ENCODE results near the gene SPIN1. TPM values are rescaled to one million over a fixed set of nuclear protein-coding genes. Genes with fewer than 3 reads are reported as not detected.
A peak's percentile ranks its signal among the peaks of the same experiment; 100 is the strongest.

SPIN1 gene
- polyA plus RNA-seq, 3 donors: 161 to 185 (median 164) TPM

DNA sequence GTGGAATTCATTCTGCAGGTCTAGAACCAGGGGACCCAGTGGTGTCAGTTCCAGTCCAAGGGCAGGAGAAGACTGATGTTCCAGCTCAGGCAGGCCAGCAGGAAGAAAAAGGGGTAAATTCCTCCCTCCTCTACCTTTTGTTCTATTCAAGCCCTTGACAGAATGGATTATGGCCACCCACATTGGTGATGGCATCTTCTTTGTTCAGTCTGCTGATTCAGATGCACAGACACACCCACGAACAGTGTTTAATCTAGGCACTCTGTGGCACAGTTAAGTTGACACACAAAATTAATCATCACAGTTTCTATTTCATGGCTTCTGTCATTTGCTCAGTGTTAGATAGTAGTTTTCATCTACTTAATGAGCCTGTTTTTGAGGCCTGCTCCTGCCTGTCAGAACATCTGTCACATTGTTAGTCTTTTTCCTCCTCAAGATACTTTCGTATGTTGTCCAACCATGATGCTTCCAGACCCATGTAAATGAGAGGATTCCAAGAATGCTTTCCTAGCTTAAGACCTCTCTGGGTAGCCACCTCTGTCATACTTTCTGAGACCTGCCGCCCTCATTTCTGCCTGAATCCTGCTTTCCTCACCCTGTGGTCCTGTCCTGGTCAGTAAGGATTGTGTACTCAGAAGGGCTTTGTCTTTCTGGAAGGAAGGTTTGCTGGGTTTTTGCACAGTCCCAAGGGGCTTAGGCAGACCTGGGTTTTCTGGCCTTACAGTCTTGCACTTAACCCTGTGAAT is 72.5 kb downstream of the SPIN1 start:
- DNase-seq (ENCODE audit: extremely low read depth in 1 of 11, low read depth in 9 of 11, low spot score in 4 of 11): no peak

DNA sequence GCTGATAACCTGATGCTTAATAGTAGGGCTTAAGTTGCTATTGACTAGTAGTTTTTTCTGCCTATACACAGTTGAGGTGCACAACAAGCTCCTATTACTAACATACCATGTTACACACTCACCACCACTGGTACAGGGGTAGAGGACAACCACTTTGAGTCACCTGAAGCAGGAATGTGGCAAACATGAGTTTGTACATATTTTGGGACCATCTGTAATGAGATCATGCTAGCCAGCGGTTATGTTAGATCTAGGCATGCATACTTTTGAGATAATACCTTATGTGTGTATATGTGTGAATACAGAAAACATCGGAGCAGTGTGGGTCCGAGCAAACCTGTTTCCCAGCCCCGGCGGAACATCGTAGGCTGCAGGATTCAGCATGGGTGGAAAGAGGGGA is 73.9 kb downstream of the SPIN1 start:
- DNase-seq (ENCODE audit: extremely low read depth in 1 of 11, low read depth in 9 of 11, low spot score in 4 of 11): no peak

DNA sequence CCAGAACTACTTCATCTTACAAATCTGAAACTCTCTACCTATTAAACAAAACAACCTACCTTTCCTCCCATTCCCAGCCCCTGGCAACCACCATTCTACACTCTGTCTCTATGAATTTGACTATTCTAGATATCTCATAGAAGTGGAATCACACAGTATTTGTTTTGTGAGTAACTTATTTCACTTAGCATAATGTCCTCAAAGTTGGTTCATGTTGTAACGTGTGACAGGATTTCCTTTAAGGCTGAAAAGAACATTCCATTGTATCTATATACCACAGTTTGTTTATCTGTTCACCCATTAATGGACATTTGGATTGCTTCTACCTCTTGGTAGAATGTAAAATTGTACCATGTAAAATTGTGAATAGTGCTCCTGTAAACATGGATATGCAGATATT is 76.6 kb downstream of the SPIN1 start:
- no peak for DNase-seq (ENCODE audit: extremely low read depth in 1 of 11, low read depth in 9 of 11, low spot score in 4 of 11)

DNA sequence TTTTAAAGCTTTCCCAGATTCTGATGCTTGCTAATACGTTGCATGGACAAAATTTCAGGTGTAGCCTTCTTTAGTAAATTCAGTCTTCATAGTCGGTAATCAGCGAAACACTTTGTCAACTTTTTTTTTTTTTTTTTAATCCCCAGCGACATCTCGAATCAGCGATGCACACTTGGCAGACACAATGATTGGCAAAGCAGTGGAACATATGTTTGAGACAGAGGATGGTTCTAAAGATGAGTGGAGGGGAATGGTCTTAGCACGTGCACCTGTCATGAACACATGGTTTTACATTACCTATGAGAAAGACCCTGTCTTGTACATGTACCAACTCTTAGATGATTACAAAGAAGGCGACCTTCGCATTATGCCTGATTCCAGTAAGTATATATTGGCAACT is 80.0 kb downstream of the SPIN1 start:
- no peak for DNase-seq (ENCODE audit: extremely low read depth in 1 of 11, low read depth in 9 of 11, low spot score in 4 of 11)

DNA sequence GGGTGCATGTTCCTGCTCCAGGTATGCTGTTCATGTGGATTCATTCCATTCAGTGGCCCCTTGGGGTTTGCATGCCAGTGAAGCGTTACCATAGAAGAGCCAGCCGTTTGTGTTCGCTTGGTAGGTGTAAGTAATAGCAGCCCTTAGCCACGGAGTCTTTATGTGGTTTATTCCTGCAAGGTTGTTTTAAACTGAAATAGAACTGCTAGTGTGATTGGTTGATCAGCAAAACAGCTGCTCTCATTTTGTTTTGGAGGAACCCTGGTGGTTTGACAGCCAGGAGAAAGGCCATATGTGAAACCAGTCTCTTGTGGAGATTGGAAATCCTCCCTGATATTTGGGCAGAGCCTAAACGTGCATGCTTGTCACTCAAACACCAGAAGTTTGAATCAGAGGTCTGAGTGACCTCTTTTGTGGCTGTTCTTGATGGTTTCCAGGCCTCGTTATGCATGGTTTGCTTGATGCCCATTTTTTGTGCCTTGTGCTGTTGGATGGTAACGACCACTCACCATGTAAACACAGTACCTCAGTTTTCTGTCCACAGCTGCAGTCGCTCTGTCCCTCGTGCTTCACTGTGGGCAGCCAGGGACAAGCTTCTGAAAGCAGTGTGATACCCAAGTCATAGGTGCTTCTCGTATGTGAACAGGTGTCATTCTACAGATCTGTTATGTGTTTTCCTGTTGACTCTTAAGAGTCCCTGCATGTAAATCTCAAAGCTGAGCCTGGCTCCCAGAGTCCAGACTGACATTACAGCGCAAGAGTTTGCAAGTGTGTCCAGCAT is 88.4 kb downstream of the SPIN1 start:
- peak in 2 of 11 donors; percentile 5 to 8 for DNase-seq (ENCODE audit: extremely low read depth in 1 of 11, low read depth in 9 of 11, low spot score in 4 of 11)

DNA sequence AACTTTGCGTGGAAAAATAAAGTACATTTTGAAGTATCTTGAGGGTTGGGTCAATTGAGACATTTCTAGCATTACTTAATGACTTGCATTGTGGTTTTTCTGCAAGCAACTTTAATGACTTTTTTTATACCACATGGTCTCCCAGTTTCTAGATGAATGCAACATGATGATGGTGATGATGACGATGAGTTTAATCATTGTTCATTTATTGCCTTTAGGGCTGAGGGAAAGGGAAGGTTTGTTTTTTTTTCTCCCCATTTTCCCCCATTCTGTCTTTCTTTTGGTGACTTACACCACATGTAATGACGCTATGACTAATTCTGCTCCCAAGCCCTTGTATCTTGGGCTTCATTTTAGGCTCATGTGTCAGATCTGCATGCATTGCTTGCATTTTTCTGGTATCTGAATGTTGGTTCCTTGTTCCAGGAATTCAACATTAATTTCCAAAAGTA is 89.1 kb downstream of the SPIN1 start:
- DNase-seq (ENCODE audit: extremely low read depth in 1 of 11, low read depth in 9 of 11, low spot score in 4 of 11): no peak

DNA sequence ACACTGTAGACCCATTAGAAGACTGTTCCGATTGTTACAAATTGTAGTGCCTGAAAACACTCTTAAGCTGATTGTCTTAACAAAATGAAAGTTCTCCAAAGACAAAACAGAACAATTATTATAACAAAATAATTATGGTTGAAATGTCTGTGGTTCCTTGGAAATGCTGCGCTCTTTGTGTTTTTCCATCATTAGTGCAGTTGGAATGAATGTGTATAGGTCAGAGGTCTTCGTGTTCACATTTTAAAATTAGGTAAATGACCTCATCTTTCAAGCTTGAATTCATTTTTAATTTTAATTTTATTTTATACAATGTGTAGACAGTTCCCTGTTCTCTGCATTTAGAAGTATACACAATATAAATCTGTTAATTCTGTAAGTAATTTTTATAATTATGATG is 90.0 kb downstream of the SPIN1 start:
- no peak for DNase-seq (ENCODE audit: extremely low read depth in 1 of 11, low read depth in 9 of 11, low spot score in 4 of 11)

DNA sequence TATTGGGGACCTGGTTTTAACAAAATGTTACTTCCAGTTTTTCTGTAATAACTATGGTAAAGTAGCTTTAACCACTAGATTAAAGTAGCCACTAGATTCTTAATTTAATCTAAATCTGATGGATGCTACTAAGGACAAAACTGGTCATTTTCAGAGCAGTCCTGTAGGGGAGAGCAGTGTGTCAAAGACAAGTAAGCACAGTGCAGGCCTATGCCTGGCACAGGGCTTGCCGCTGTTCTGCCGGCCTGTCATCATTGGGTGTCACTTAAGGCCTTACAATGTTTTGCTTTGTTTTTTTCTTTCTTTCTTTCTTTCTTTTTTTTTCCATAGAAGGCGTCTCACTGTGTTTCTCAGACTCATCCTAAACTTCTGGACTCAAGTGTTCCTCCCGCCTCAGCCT is 93.7 kb downstream of the SPIN1 start:
- DNase-seq (ENCODE audit: extremely low read depth in 1 of 11, low read depth in 9 of 11, low spot score in 4 of 11): no peak

DNA sequence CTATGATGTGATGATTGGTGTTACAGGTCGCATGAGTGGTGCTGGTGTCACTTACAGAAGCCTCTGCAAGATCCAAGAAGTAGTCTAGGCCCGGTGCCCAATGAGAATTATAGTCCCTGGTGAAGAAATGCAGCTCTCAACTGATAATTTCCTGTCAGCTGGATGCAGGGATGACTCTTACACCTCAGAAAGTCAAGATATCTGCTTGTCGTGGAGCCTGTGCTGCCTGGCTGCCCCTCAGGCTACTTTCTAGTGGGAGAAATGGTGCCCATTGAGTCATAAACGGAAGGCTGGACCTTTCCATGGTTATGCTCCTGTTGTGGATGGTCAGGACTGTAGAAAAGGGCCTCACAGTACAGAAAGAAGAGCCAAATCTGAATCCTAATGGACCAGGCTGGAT is 99.9 kb downstream of the SPIN1 start:
- no peak for DNase-seq (ENCODE audit: extremely low read depth in 1 of 11, low read depth in 9 of 11, low spot score in 4 of 11)

DNA sequence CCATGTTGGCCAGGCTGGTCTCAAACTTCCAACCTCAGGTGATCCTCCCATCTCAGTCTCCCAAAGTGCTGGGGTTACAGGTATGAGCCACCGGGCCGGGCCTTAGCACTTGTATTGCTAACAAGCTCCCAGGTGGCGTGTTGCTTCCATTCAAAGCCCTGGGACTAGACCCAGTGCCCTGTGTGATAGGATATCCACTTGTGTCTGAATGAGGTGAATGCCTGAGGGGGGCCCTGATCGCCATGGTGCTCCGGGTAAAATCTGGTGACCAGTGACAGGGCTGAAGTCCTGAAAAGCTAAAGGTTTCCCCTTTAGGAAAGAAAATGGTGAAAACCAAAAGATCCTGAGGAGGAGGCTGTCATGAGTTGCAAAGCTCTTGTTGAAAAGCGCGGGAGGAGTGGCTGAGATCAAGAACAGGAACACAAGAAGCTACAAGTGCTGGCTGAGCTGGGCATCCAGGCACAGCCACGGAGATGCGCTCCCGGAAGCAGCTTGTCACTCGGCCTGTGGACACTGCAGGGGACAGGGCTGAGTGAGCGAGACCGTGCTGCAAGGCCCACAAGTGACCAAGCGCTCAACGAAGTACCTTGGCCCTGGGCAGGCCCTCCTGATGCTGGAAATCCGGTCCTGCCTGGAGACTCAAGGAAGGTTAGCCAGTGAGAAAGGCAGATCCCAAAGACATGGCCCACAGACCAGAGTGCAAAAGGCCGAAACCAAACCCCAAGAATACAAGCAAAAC is 106.9 kb downstream of the SPIN1 start:
- DNase-seq (ENCODE audit: extremely low read depth in 1 of 11, low read depth in 9 of 11, low spot score in 4 of 11): no peak

DNA sequence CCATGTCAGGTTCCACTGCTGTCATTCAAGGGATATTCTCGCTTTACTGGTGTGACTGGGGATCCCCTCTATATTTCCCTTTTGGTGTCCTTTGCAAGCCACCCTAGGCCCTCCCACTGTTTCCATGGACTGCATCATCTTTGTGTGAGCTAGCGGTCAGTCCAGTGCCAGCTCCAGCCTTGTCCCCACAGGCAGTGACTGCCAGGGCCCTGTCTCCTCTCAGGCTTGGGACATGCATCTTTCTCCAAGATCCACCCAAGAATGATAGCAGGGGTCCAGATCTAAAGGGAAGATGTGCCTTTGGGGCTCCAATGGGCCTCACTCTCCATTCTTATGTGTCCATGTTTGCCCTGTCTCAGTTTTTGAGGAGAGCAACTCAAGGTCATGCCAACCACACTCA is 109.0 kb downstream of the SPIN1 start:
- DNase-seq (ENCODE audit: extremely low read depth in 1 of 11, low read depth in 9 of 11, low spot score in 4 of 11): no peak

DNA sequence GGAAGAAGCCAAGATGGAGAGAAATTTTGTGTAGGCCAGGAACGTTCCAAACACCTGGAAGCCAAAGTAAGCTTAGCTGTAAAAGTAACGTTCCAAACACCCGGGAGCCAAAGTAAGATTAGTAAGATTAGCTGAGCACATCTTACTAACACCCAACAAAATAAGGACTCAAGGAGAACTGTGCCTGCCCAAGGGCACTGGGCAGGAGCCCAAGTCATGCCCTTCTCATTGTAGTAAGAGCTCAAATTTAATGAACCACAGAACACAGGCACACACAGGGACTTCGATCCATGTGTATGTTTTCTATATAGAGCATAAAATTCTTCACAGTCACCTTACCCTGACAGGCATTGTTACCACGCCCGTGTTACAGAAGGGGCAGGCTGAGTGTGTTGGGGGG is 110.6 kb downstream of the SPIN1 start:
- no peak for DNase-seq (ENCODE audit: extremely low read depth in 1 of 11, low read depth in 9 of 11, low spot score in 4 of 11)

DNA sequence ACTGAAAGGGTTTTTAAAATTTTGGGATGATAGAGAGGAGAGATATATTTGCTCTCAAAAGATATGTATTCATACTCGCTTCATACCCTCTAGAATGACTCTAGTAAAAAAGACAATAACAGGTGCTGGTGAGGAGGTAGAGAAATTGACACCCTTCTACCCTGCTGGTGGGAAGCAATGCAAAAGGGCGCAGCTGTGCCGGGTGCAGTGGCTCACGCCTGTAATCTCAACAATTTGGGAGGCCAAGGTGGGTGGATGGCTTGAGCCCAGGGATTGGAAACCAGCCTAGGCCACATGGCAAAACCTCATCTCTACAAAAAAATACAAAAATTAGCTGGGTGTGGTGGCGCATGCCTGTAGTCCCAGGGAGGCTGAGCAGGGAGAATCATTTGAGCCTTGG is 112.8 kb downstream of the SPIN1 start:
- no peak for DNase-seq (ENCODE audit: extremely low read depth in 1 of 11, low read depth in 9 of 11, low spot score in 4 of 11)

DNA sequence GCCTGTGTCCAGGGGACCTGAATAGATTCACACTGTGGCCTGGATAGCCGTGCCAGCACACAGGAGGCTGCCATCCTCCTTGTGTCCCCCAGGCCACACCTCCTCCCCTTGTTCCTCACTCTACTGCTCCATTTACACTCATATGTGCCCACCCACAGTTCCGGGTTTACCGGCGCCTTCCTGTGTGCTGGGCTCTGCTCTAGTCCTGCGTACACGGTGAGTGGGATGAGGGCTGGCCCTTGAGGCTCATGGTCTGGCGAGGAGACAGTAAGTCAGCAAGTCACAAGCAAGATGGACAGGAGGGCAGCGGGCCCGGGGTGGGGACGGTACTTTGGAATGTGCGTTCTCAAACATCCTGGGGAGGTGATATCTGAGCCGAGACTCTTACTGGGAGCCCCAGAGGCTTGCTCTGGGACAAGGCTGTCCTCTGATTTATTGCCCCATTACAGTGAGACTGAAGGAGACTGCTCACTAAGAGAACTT is 114.3 kb downstream of the SPIN1 start:
- peak in 6 of 11 donors; percentile 16 to 42 (median 25) for DNase-seq (ENCODE audit: extremely low read depth in 1 of 11, low read depth in 9 of 11, low spot score in 4 of 11)

DNA sequence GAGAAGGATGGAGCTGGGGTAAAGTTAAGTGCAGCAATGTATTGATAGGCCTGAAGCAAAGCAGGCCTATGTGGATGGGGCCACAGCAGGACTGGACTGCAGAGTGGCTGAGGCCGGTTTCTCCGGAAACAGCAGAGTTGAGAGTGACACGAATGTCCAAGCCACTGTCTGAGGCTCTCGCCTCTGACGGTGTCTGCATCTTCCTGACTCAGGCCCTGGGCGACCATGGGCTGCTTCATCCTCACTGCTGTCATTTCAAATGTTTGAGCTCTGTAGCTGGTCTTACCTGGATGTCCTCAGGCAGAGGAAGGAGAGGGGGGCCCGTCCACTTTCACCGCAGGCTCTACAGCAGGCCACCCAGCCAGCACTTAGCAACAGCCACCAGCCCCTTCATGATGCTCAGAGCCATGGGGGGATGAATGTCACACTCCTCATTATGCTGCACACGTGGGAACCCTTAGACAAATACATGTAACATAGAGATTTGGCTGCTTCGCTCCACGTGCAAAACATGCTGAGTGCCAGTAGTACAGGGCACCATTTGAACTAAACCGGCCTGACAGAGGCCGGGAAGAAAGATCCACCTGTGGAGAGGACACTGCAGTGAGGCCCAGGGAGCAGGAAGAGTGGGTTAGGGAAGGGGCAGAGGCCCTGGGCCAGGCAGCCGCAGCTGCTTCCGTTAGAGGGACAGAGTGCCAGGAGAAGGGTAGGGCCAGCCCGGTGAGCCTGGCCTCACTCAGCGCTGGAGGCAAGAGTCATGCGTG is 115.0 kb downstream of the SPIN1 start:
- DNase-seq (ENCODE audit: extremely low read depth in 1 of 11, low read depth in 9 of 11, low spot score in 4 of 11): no peak

DNA sequence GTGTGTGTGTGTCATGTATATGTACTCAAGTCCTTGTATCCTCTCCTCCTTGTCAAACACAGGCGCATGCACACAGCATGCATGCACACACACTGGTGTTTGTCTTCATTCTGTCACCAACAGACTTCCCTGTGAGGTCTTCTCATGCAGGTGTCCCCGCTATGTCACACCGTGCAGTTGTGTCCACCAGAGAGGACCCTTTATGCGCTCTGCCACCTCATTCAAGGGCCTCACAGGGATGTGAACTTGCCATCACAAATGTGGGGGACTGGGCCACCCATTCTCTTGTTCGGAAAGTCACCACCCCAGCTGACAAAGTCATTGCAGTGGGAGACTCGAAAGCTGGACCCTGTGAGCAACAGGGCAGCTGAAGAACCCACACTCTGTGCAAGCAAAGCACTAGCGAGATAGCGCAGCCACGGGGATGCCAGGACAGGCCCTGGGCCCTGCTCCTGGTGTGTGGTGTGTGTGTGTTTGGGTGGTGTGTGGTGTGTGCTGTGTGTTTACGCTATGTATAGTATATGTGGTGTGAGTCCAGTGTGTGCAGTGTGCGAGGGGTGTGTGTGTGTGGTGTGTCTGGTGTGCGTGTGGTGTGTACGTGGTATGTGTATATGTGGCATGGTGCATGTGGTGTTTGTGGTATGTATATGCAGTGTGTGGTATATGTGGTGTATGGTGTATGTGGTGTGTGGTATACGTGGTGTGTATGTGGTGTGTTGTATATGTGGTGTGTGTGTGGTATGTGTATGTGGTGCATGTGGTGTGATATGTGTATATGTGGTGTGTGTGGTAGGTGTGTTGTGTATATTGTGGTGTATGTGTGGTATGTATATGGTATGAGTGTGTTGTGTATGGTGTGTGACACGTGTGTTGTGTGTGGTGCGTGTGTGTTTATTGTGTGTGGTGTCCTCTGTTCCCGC is 115.9 kb downstream of the SPIN1 start:
- no peak for DNase-seq (ENCODE audit: extremely low read depth in 1 of 11, low read depth in 9 of 11, low spot score in 4 of 11)

DNA sequence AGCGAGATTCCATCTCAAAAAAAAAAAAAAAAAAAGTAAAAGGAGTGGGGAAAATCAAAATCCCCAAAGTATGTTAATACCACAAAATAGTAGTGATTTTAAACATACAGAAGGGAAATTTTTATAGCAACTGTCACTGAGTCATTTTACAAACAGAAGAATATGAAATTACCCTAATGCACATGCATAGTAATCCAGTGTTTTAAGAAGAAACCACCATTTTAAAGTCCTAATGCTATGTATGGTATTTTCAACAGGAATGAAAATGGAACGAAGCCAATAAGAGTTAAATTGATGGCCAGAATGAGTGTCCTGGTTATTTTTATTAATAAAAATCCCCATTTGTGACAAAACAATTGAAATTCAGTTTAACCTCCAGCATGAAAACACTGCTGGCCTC is 120.1 kb downstream of the SPIN1 start:
- DNase-seq (ENCODE audit: extremely low read depth in 1 of 11, low read depth in 9 of 11, low spot score in 4 of 11): no peak

DNA sequence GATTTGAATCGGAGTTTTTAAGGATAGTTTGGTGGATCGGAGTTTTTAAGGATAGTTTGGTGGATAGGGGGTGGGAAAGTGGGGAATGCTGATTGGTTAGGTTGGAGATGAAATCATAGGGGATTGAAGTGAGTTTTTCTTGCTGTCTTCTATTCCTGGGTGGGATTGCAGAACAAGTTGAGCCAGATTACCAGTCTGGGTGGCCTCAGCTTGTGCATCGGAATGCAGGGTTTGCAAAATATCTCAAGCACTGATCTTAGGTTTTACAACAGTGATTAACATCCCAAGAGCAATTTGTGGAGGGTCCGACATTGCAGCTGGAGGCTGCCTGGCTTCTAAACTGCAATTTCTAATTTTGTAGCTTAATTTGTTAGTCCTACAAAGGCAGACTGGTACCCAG is 123.7 kb downstream of the SPIN1 start:
- no peak for DNase-seq (ENCODE audit: extremely low read depth in 1 of 11, low read depth in 9 of 11, low spot score in 4 of 11)

Data from renal cortex interstitium (tissue), 11 donors.